Measurements from ENCODE around the gene CHRND.

Gene CHRND

GRCh38 chr2:232522623-232523401 is 3.1 kb upstream of the CHRND start:
- Histone ChIP-seq H3K4me3 (IDR thresholded peaks at IDR 0.05; ENCODE audit: insufficient read depth, low read depth, low read length) (no peak overlapping the region), H4K20me1 (ENCODE audit: insufficient read depth) (no peaks in the 10 kb centered on the region), H3K36me3 (ENCODE audit: insufficient read depth) (no peaks in the 10 kb centered on the region), H3K79me2 (ENCODE audit: insufficient read depth, low read depth) (no peaks in the 10 kb centered on the region), H3K4me1 (ENCODE audit: low read depth, poor library complexity, severe bottlenecking) (no peaks in the 10 kb centered on the region), H3K4me2 (no peak overlapping the region), H3K27me3 (ENCODE audit: insufficient read depth, low read depth) (peaks cover 41% of the 10 kb centered on the region), H3K27ac (no peak overlapping the region), H2AFZ (ENCODE audit: low read depth) (no peak overlapping the region), H3K9ac (no peak overlapping the region)
- TF ChIP-seq CTCF (conservative IDR thresholded peaks at IDR 0.05; ENCODE audit: low read depth, low read length): no peak

GRCh38 chr2:232523402-232523681 is 2.6 kb upstream of the CHRND start:
- H3K4me1 ChIP-seq (ENCODE audit: low read depth, poor library complexity, severe bottlenecking): no peaks in the 10 kb centered on the region
- no peak overlapping the region for H3K4me2 ChIP-seq
- H4K20me1 ChIP-seq (ENCODE audit: insufficient read depth): no peaks in the 10 kb centered on the region
- H3K27me3 ChIP-seq (ENCODE audit: insufficient read depth, low read depth): peaks cover 41% of the 10 kb centered on the region
- H3K9ac ChIP-seq: no peak overlapping the region
- no peaks in the 10 kb centered on the region for H3K79me2 ChIP-seq (ENCODE audit: insufficient read depth, low read depth)
- no peak for TF ChIP-seq CTCF (conservative IDR thresholded peaks at IDR 0.05; ENCODE audit: low read depth, low read length)
- no peak overlapping the region for H3K27ac ChIP-seq
- no peak overlapping the region for H3K4me3 ChIP-seq (IDR thresholded peaks at IDR 0.05; ENCODE audit: insufficient read depth, low read depth, low read length)
- H2AFZ ChIP-seq (ENCODE audit: low read depth): no peak overlapping the region
- H3K36me3 ChIP-seq (ENCODE audit: insufficient read depth): no peaks in the 10 kb centered on the region

GRCh38 chr2:232523682-232524597 is 2.0 kb upstream of the CHRND start:
- TF ChIP-seq CTCF (conservative IDR thresholded peaks at IDR 0.05; ENCODE audit: low read depth, low read length): peak; percentile 24; the same call in 1 of the 2 replicates
- Histone ChIP-seq H3K36me3 (ENCODE audit: insufficient read depth) (no peaks in the 10 kb centered on the region), H3K9ac (no peak overlapping the region), H3K4me1 (ENCODE audit: low read depth, poor library complexity, severe bottlenecking) (no peaks in the 10 kb centered on the region), H3K27ac (no peak overlapping the region), H4K20me1 (ENCODE audit: insufficient read depth) (no peaks in the 10 kb centered on the region), H3K27me3 (ENCODE audit: insufficient read depth, low read depth) (peaks cover 39% of the 10 kb centered on the region), H3K4me2 (no peak overlapping the region), H3K4me3 (IDR thresholded peaks at IDR 0.05; ENCODE audit: insufficient read depth, low read depth, low read length) (no peak overlapping the region), H3K79me2 (ENCODE audit: insufficient read depth, low read depth) (no peaks in the 10 kb centered on the region), H2AFZ (ENCODE audit: low read depth) (no peak overlapping the region)

- Histone ChIP-seq H3K4me3 (IDR thresholded peaks at IDR 0.05; ENCODE audit: insufficient read depth, low read depth, low read length) (no peak overlapping the region), H3K79me2 (ENCODE audit: insufficient read depth, low read depth) (no peaks in the 10 kb centered on the region), H2AFZ (ENCODE audit: low read depth) (no peak overlapping the region), H4K20me1 (ENCODE audit: insufficient read depth) (no peaks in the 10 kb centered on the region), H3K4me1 (ENCODE audit: low read depth, poor library complexity, severe bottlenecking) (no peaks in the 10 kb centered on the region), H3K9ac (no peak overlapping the region), H3K4me2 (no peak overlapping the region), H3K36me3 (ENCODE audit: insufficient read depth) (no peaks in the 10 kb centered on the region), H3K27me3 (ENCODE audit: insufficient read depth, low read depth) (peaks cover 36% of the 10 kb centered on the region), H3K27ac (no peak overlapping the region)
- no peak for TF ChIP-seq CTCF (conservative IDR thresholded peaks at IDR 0.05; ENCODE audit: low read depth, low read length)
Measured at GRCh38 chr2:232524771-232525170, 1.2 kb upstream of the CHRND start.

Data from KMS-11 (cell line).